ENCODE data around the gene SLC9A8.
A peak's percentile ranks its signal among the peaks of the same experiment; 100 is the strongest.

Gene SLC9A8

GRCh38 chr20:49831770-49832631, 19.4 kb downstream of the SLC9A8 start:
- ATAC-seq = no peak

GRCh38 chr20:49832632-49833327, 20.2 kb downstream of the SLC9A8 start:
- no peak for ATAC-seq
- TF ChIP-seq ZFP3 (CRISPR knock-in tag; IDR thresholded peaks at IDR 0.05) (no peak), ARNTL (CRISPR knock-in tag; IDR thresholded peaks at IDR 0.05; ENCODE audit: borderline replicate concordance, low read depth) (no peak), TCF4 (CRISPR knock-in tag; IDR thresholded peaks at IDR 0.05; ENCODE audit: borderline replicate concordance) (no peak)

More at GRCh38 chr20:49831770-49832631, 19.4 kb downstream of the SLC9A8 start:
- no peak for TF ChIP-seq ZFP3 (CRISPR knock-in tag; IDR thresholded peaks at IDR 0.05)
- TF ChIP-seq ZFP30 (CRISPR knock-in tag; IDR thresholded peaks at IDR 0.05) = no peak
- TF ChIP-seq CSDC2 (CRISPR knock-in tag; IDR thresholded peaks at IDR 0.05) = no peak
- TF ChIP-seq PPARA (CRISPR knock-in tag; IDR thresholded peaks at IDR 0.05; ENCODE audit: borderline replicate concordance) = no peak

- TF ChIP-seq ZNF8 (CRISPR knock-in tag; IDR thresholded peaks at IDR 0.05) (no peak), SNAI2 (CRISPR knock-in tag; IDR thresholded peaks at IDR 0.05) (no peak), POU6F1 (CRISPR knock-in tag; IDR thresholded peaks at IDR 0.05; ENCODE audit: borderline replicate concordance, low read depth) (no peak), CSRNP3 (CRISPR knock-in tag; IDR thresholded peaks at IDR 0.05) (no peak), ARNTL (CRISPR knock-in tag; IDR thresholded peaks at IDR 0.05; ENCODE audit: borderline replicate concordance, low read depth) (no peak), RARB (CRISPR knock-in tag; IDR thresholded peaks at IDR 0.05) (no peak), ZFP30 (CRISPR knock-in tag; IDR thresholded peaks at IDR 0.05) (no peak), ZC3H10 (CRISPR knock-in tag; IDR thresholded peaks at IDR 0.05) (no peak), PATZ1 (CRISPR knock-in tag; IDR thresholded peaks at IDR 0.05; ENCODE audit: borderline replicate concordance) (no peak), GLIS3 (CRISPR knock-in tag; IDR thresholded peaks at IDR 0.05) (no peak), ZNF70 (CRISPR knock-in tag; IDR thresholded peaks at IDR 0.05) (no peak), CREB5 (CRISPR knock-in tag; IDR thresholded peaks at IDR 0.05; ENCODE audit: low read depth) (no peak), ESRRG (CRISPR knock-in tag; IDR thresholded peaks at IDR 0.05) (no peak), PPARA (CRISPR knock-in tag; IDR thresholded peaks at IDR 0.05; ENCODE audit: borderline replicate concordance) (no peak), ZFP3 (CRISPR knock-in tag; IDR thresholded peaks at IDR 0.05) (no peak)
- no peak for ATAC-seq
These were observed 20.9 kb downstream of the SLC9A8 start for GRCh38 chr20:49833483-49833882.

GRCh38 chr20:49835031-49835430, 22.4 kb downstream of the SLC9A8 start:
- 0 out of 3 replicates have a peak, but pooled peaks have one; percentile 43 for ATAC-seq
- no peak for TF ChIP-seq BACH2 (CRISPR knock-in tag; IDR thresholded peaks at IDR 0.05; ENCODE audit: borderline replicate concordance)
- TF ChIP-seq TOX (CRISPR knock-in tag; IDR thresholded peaks at IDR 0.05; ENCODE audit: borderline replicate concordance) = no peak
- TF ChIP-seq CREB5 (CRISPR knock-in tag; IDR thresholded peaks at IDR 0.05; ENCODE audit: low read depth) = no peak
- TF ChIP-seq ZNF70 (CRISPR knock-in tag; IDR thresholded peaks at IDR 0.05) = no peak
- TF ChIP-seq ZFP3 (CRISPR knock-in tag; IDR thresholded peaks at IDR 0.05) = no peak
- TF ChIP-seq ISL1 (CRISPR knock-in tag; IDR thresholded peaks at IDR 0.05) = no peak
- TF ChIP-seq ESRRG (CRISPR knock-in tag; IDR thresholded peaks at IDR 0.05) = no peak
- no peak for TF ChIP-seq ZNF565 (CRISPR knock-in tag; conservative IDR thresholded peaks at IDR 0.05; ENCODE audit: low read depth)
- no peak for TF ChIP-seq TSHZ2 (CRISPR knock-in tag; IDR thresholded peaks at IDR 0.05)
- no peak for TF ChIP-seq TCF4 (CRISPR knock-in tag; IDR thresholded peaks at IDR 0.05; ENCODE audit: borderline replicate concordance)
- no peak for TF ChIP-seq SNAI2 (CRISPR knock-in tag; IDR thresholded peaks at IDR 0.05)
- no peak for TF ChIP-seq RARB (CRISPR knock-in tag; IDR thresholded peaks at IDR 0.05)

All from SK-N-SH treated with all-trans-retinoic acid at 6 μM for 48 hours (cell line).